GM19043 (cell line): ENCODE results near the gene FGF3.

Experiments
- ATAC-seq: cut with Tn5 transposase; IDR thresholded peaks from one replicate; pipeline ENCODE4 v1.9.1; 2021; ENCODE audit warnings: low read depth; ENCODE audit not compliant: unreplicated experiment

Gene FGF3

DNA sequence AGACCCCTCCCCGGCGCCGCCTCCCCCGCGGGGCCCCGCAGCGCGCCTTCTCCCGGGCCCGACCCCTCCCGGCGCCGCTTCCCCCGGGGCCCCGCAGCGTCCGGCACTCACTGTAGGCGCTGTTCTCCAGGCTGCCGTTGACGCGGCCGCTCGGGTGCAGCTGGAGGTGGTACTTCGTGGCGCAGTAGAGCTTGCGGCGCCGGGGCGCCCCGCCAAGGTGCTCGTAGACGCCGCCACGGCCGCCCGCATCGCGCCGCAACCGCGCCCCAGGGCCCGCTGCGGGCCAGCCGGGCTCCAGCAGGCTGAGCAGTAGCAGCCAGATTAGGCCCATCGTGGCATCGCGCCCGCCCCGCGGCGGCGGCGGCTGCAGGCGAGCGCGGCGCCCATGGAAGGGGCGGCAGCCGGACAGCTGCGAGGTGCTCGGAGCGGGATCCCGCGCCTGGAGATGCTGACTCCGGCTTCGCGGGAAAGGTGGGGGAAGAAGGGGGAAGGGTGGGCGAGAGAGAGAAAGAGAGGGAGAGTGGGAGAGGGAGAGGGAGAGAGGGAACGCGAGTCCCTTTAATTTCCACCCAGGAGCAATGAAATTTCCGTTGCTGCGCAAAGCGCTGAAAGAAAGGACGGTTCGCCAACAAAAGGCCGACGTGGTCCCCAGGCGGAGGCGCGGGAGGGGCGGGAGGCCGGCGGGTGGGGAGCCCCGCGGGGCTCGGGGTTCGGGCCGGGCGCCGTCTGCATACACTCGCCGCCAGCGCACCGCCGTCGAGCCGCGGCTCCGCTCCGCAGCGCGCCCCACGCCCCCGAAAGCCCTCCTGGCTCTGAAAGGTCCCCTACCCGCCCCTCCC, at the start of gene FGF3:
Gene FGF3 (minus strand): TSS at position 814 of the 839 bp plus-strand sequence. CDS start 483 bp downstream, at position 331.
- no peak for ATAC-seq

DNA sequence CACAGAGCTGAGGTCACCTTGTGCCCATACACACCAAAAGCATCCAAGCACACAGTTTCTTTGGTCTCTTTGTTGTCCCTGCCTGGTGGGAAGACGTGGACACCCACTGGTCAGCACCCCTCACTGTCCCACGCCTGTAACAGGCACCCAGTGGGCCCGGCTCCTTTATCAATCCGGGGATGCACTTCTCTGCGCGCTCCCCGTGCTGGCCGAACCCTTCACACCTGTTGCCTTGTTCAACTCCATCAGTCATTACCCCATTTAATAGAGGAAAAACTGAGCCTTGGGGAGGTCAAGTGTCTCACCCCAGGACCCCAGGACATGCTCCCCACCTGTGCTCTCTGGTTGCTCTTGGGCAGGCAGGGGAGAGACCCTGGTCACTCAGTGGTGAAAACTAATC, 49.7 kb upstream of the FGF3 start:
- no peak for ATAC-seq

DNA sequence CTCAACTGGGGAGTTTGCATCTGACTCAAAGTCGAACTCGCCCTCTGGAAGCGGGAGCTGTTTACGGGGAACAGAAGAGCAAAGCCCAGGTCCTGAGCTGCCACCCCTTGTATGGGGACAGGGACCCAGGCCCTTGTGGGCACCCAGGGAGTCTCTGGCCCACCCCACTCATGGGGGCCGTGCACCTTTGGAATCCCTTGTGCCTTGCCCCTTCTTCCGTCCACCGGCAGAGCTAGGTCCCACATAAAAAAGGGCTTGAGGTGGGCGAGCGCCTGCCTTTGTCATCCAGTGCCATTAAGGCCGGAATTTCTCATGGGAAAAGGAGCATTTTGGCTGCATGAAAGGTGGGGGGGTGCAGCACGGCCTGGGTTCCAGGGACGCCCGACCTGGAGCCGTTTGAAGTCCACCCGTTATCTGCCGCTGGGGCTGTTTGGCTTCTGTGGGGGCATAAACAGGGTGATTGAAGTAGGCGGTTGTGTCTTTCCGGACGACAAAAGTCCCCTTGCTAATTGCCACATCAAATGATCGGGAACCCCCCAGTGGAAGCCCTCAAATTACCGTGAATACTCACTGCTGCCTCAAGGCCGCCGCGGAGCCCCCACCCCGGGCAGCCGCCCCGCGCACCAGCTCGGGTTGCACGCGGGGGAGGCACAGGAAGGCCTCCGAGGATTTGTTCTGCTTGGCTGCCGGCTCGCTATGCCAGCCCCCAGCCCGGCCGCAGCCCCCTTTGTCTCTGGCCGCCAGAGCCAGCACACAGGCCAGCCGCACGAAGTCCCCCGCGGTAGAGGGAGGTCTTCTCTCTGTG, 49.0 kb upstream of the FGF3 start:
- ATAC-seq, result no peak

DNA sequence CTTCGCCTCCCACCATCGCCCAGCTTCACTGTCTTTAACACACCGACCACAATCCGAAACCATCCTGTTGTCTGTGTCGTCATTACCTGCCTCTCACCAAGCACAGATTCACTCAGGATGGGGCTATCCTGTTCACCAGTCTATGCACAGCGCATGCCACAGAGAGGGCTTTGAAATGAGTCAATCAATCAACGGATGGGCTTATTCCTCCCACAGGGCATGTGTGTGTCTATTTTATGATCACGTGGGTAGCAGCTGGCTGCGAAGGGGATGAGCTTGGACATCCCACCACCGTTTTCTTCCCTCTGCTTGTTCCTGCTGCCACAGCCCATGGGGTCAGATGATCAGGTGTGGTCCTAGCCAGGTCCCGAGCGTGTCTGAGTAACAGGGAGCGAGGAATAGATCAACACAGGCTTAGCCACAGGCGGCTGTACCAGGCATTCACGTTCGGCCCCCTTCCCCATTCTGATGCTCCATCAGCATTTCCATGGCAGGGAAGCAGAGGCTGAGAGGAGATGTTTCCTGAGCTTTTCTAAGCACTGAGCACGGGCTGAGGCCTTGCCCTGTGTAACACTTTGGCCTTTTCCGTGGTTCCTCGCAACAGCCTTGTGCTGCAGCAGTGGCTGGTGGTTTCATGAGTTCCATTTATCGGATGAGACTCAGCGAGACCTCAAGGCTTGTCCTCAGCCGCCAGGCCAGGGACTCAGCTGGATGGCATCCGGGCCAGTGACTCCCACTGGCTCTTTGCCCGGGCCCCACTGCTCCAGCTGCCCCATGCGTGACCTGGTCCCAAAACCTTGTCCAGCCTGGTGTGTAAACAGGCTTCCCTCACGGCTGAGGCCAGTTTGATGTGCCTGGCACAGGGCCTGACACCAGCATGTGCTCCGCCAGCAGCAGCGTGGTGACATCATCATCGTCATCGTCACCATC, 48.1 kb upstream of the FGF3 start:
- no peak for ATAC-seq

DNA sequence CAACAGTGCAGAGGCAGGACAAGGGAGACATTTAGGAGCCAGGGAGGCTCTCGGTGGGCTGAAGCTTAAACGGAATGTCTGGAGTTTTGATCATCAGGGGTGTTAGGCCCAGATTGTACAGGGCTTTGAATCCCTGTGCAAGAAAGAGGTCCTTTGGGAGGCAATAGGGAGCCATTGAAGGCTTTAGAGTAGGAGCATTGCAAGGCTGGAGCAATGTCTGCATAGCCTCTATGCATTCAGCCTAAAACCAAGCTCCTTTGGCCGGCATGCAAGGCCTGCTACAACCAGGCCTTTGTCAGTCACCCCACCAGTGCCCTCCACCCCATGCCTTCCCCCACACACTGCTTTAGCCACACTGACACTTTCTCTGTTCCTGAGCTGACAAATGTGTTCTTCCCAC, 47.4 kb upstream of the FGF3 start:
- ATAC-seq, result no peak

DNA sequence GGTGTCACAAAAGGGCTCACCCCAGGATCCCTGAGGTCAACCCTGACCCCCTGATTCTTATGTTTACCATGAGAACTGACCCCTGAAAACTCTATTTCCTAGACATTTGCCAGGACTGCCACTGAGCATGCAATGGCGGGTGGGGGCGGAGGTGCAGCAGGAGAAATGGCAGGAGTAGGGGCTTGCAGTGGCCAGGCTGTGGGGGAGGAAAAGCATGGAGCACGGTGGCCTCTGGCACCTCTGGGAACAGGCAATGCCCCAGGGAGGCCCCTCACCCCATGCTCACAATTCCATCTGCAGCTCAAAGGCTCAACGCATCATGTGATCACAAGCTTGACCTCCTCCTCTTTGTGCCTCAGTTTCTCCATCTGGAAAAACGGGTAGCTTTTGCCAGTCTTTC, 46.5 kb upstream of the FGF3 start:
- ATAC-seq, result no peak

DNA sequence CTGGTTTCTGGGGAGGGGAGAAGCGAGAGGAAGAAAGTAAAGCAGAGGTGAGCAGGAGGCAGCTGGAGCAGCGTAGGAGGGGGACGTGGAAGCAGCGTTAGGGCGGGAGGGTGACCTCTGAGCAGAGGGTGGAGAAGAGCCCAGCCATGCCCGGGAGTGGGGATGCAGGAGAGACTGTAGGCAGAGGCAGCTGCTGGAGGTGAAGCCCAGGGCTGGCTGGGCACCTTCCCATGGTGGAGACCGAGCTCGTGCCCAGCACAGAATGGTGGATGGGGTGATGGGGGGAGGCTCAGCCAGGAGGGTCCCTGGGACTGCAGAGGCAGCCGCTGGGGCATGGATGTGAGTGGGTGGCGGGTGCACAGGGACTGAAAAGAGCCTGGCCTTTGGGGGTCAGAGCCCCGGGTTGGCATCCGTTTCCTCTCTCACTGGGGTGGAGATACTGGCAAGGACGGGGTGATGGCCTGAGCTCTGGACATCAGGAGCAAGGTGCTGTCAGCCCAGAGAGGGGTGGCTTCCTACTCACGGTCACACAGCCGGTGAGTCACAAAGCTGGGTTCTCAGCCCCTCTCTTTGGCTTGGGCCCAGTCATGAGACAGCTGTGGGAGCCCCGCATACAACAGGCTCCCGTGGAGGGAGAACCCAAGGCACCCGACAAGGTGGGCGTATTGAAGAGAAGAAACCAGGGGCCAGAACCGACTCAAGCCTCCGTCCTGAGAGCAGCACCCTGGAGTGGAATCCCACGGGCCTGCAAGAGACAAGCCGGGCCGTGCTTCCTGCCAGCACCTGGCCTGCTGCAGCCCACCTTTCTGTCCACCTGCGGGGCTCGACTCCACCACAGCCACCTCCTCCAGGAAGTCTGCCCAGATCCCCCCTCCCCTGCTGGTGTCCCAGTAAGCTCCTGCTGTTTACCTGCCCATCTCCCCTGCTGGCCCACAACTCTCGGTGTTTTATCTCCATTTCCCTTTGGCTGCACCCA, 45.8 kb upstream of the FGF3 start:
- no peak for ATAC-seq

DNA sequence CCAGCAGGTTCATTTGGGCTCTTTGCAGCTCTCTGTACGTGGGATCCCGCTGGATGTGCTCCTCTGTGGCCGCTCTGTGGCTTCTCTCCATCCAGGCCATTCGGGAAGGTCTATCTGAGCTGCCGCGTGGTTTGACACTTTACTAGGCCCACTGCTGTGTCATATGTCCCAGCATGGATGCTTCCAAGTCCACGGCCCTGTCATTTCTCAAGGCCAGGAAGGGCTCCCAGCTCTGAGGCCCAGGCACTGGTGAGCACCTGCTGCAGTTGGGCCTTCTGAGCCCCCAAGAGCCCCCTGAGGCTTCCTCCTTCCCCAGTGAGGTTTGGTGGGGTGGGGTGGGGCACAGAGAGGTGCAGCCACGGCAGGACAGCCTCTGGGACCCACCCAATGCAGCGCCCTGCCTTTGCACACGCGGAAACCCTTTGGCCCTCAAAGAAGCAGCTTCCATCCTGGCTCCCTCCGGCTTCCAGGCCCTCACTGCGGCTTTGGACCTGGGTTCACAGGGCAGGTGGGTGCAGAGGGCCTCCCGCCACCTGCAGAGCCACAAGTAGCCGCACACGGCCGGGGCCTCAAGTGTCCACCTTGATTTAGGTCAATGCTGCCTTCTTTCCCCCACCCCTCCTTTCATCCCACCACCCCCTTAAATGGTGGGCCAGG, 44.5 kb upstream of the FGF3 start:
- no peak for ATAC-seq

DNA sequence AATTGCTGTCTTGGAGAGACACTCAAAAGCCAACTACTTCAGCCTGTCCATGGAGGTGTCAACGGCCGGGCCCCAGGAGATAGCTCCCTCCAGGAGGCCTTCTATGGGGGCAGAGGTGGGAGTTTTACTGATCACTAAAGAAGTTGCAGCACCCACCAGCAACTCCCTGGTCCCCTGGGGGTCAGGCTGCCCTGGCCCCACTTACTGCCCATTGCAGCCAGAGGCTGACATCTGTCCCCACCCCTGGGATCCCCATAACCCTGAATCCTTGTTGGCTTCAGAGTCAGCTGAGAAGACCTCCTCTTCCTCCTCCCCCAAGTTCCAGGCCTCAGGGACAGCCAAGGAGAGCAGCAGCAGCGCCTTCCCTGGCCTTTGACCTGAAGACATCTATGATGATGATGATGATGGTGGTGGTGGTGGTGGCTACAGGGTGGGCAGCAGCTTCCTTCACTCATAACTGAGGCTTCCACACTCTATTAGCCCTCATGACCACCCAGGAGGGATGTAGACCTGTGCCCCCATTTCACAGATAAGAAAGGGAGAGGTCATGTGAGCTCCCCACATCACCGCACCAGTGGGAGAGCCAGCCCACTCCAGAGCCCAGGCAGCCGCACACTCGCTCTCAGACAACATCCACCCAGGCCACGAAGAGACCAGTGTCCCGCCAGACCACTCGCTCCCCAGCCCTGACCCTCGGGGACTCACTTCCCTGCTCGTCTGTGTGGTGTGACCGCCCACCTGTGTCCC, 43.8 kb upstream of the FGF3 start:
- no peak for ATAC-seq

DNA sequence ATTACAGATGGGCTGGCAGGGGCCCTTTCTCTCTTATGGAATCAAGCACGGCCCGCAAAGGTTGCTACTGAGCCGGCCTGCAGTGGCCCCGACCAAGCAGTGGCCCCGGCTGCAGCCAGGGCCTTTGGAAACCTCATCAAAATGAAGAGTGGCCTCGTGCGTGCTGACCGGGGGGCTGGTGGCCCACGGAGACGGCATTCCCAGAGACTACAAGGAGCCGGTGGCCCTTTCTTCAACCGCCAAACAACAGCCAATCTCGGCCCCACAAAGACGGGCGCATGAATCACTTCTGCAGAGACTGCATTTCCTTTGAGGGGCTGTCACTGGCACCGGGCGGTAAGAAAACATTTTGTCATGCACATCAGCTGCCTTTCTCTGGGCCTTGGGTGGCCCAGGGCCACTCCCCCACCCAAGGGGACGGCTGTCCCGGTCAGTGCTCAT, 43.1 kb upstream of the FGF3 start:
- no peak for ATAC-seq

DNA sequence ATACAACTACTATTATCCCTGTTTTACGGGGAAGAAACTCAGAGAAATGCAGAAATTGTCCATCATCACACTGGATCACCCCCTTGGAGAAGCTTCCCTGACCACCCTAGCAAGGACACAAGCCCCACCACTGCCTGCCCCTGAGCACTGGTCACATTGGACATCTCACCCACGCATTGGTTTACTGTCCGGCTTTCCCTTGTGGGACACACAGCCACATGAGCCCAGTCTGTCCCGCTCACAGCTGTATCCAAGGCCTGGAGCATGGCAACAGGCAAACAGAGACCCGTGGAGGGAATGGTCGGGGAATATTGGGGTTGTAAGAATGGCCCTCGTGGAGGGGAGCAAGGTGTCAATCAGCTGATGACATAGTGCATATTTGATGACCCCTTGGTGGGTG, 42.7 kb upstream of the FGF3 start:
- ATAC-seq, result no peak

DNA sequence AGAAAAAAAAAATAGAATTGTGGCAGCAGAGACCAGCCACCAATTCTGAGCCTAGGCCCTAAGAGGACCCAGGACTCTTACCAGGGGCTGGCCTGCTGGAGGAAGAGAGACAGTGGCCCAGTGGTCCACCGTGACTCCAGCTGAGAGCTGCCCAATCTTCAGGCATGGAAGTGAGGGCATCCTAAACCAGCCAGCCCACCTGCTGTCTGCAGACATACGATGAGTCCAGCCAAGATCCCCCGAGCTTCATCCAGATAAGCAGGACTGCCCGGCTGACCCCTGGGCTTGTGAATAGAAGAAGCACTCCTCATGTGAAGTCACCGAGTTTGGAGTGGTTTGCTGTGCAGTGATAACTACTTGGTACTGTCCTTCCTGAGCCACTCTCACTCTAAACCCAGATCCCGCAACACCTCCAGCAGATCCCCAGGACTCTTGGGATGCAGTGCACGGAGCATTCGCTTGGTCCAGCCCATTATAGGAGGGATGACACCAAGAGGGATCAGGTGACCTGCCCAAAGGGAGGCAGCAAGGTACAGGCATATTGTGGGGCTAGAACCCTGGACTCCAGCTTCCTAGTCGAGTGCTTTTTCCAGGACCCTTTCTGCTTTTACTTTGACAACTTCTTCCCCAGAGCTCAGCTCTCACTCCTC, 41.7 kb upstream of the FGF3 start:
- no peak for ATAC-seq

DNA sequence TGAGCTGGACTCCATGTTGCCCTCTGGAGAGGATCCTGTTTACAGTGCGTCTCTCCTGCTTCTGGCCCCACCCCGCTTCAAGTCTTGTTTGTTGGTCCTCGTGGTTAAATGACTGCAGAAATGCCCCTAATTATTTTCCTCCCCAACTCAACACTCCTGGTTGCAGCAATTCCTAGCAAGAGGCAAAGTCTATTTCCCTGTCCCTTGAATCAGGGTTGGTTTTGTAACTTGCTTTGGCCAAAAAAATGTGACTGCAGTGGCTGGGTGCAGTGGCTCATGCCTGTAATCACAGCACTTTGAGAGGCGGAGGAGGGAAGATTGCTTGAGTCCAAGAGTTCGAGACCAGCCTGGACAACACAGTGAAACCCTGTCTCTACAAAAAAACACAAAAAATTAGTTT, 41.0 kb upstream of the FGF3 start:
- ATAC-seq, result no peak

DNA sequence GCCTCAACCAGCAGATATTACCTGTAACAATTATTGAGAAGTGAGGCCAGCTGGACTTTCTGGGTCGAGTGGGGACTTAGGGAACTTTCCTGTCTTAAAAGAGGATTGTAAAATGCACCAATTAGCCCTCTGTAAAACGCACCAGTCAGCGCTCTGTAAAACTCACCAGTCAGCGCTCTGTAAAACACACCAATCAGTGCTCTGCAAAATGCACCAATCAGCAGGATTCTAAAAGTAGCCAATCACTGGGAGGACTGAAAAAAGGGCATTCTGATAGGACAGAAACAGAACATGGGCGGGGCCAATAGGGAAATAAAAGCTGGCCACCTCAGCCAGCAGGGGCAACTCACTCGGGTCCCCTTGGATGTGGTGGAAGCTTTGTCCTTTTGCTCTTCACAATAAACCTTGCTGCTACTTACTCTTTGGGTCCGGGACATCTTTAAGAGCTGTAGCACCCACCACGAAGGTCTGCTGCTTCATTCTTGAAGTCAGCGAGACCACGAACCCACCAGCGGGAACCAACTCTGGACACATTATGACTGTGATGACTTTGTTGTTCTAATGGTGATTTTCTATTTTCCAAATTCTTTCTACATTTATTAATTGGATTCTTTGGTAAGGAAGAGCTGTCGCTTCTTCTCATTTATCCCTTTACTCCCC, 40.2 kb upstream of the FGF3 start:
- no peak for ATAC-seq

DNA sequence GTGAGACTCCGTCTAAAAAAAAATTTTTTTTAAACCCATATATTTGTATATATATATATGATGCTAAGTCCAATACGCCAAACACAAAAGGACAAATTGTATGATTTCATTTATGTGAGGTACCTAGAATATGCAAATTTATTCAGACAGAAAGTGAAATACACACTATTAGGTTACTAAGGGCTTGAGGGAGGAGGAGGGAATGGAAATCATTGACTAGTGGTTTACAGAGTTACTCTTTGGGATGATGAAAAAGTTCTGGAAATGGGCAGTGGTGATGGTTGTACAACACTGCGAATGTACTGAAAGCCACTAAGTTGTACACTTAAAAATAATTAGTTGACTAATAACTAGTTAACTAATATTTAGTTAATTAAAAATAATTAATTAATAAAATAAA, 36.2 kb upstream of the FGF3 start:
- no peak for ATAC-seq

DNA sequence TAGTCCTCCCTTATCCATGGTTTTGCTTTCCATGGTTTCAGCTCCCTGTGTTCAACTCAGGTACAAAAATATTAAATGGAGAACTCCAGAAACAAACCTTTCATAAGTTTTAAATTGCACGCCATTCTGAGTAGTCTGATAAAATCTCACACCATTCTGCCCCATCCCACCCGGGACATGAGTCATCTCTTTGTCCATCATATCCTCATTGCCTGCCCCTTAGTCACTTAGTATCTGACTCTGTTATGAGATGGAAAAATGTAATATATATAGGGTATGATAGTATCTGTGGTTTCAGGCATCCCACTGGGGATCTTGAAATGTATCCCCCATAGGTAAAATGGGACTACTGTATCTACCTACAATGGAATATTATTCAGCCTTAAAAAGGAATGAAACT, 35.5 kb upstream of the FGF3 start:
- no peak for ATAC-seq

DNA sequence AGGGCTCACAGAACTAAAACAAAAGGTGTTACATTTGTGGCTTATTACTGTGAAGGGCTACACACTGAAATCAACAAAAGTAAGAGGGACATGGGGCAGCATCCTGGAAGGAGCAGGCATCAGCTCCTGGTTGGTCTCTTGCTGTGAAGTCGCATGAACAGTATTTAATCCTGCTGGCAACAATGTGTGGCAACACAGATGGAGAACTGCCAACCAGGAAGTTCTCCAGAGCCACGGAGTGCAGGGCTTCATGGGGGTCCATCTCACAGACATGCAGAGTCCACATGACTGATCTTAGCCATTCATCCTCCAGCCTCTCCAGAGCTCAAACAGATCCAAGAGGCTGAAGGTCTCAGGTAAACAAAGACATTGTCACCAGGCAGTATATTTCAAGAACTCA, 32.8 kb upstream of the FGF3 start:
- ATAC-seq, result no peak
